Stimulated activated CD8-positive, alpha-beta memory T cell treated with anti-CD3 and anti-CD28 coated beads, Interleukin-4, amount 100 ng/mL, for 48 hours (primary cell): ENCODE results near the gene KLK10.

Experiments
- DNase-seq: peaks from one replicate; pipeline ENCODE4 v3.0.0-alpha.2; 2020

Gene KLK10

DNA sequence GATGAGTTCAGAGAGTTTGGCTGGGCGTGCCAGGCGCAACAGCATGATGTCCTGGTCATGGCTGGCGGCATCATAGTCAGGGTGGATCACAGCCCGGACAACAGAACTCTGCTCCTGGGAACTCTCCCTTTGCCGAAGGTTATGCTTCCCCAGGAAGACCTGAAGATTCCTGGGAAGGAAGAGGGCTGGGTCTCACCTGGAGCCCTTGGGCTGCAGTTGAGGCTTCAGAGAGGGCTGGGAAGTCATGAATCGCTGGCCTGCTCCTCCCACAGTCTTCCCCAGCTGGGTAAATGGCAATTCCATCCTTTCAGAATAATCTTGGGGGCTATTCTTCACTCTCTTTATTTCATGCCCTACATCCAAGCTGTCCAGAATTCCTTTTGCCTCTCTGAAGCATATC lies 56.1 kb downstream of the KLK10 start:
- no peak for DNase-seq
